Loucy (cell line): ENCODE data around the gene XRCC4.

Source experiments
- CTCF ChIP-seq: fragments of 200-600 bp; sonication (generic); conservative IDR thresholded peaks from 2 replicates; pipeline ENCODE4 v1.5.1; 2014; ENCODE audit warnings: mild to moderate bottlenecking, antibody characterized with exemption, low read length
- EZH2phosphoT487 ChIP-seq: fragments of 200-600 bp; IDR thresholded peaks from 2 replicates; pipeline ENCODE4 v1.6.1; 2018; ENCODE audit warnings: antibody characterized with exemption, mild to moderate bottlenecking, moderate library complexity, borderline replicate concordance

GRCh38 chr5:83204651-83205050 is 127.3 kb downstream of the XRCC4 start:
- TF ChIP-seq CTCF (no peak), EZH2phosphoT487 (no peak)
